HepG2 (cell line): ENCODE data around the gene MED13L. TPM values are rescaled to one million over a fixed set of nuclear protein-coding genes. Genes with fewer than 3 reads are reported as not detected.

Experiments
- ATAC-seq: fragments of 200-7000 bp; cut with Tn5 transposase; 3 replicates; pipeline ENCODE4 v1.9.1; 2020; ENCODE audit warnings: mild to moderate bottlenecking, moderate library complexity
- BruUV-seq: library from RNA; stranded (reverse); fragments of 400-500 nt; replicated peaks from 2 replicates; lab custom pipeline; 2021; lab: Mats Ljungman, UMichigan
- CTCF ChIA-PET: fragments of 300-600 bp; formaldehyde crosslinking; extraction: SDS; loops from one replicate; lab custom pipeline; 2021; ENCODE audit warnings: low total read pairs, inconsistent platforms, low intra/inter-chr PET ratio; lab: Yijun Ruan, JAX
- POLR2A ChIA-PET: fragments of 350-600 bp; sonication (Branson Sonifier 250); formaldehyde crosslinking; loops from one replicate; lab custom pipeline; 2020; ENCODE audit warnings: antibody characterized with exemption, inconsistent platforms; lab: Yijun Ruan, JAX
- DNase-seq: peaks from one replicate; pipeline ENCODE4 v3.0.0-alpha.2; 2015; ENCODE audit warnings: low spot score
- FAIRE-seq: peaks from 3 replicates; lab custom pipeline; 2011; peaks lifted over from hg19 to GRCh38; lab: Jason Lieb, UNC
- H2AFZ ChIP-seq: one replicate; pipeline ENCODE4 v1.6.1; 2011; ENCODE audit warnings: low read length, inconsistent platforms
- H3K27ac ChIP-seq: fragments of 300-600 bp; 3 replicates; pipeline ENCODE4 v1.8.0; 2011; ENCODE audit warnings: mixed run types, mild to moderate bottlenecking, mixed read lengths, low read length, inconsistent platforms; ENCODE audit not compliant: insufficient read depth; ENCODE audit errors: extremely low read length
- H3K27me3 ChIP-seq, 2 experiments: fragments of 200-600 bp in 1 of 2; 2 replicates in 1 of 2; 3 replicates in 1 of 2; pipeline versions ENCODE4 v1.6.0 to v1.8.0; 2011; ENCODE audit warnings: low read length in 2 of 2, mild to moderate bottlenecking in 2 of 2, moderate library complexity in 2 of 2, inconsistent platforms in 1 of 2; ENCODE audit not compliant: insufficient read depth in 2 of 2, control insufficient read depth in 1 of 2
- H3K36me3 ChIP-seq, 2 experiments: fragments of 200-600 bp in 1 of 2; replicated peaks in 1 of 2; 2 replicates in 1 of 2; 3 replicates in 1 of 2; pipeline versions ENCODE4 v1.5.1 to v1.8.0; 2011; ENCODE audit warnings: low read length in 2 of 2, inconsistent platforms in 1 of 2; ENCODE audit not compliant: insufficient read depth in 2 of 2, control insufficient read depth in 1 of 2
- H3K4me1 ChIP-seq: 2 replicates; pipeline ENCODE4 v1.5.1; 2012; ENCODE audit warnings: low read length, inconsistent platforms; ENCODE audit not compliant: insufficient read depth
- H3K4me2 ChIP-seq: 2 replicates; pipeline ENCODE4 v1.6.0; 2011; ENCODE audit warnings: low read depth, low read length, inconsistent platforms
- H3K4me3 ChIP-seq, 3 experiments: fragments of 200-600 bp in 1 of 3; sonication (generic), shearing (Covaris generic) in 1 of 3; replicated peaks in 1 of 3; 2 replicates each; pipeline ENCODE4 v1.5.1; 2011 to 2016; ENCODE audit warnings: low read length in 3 of 3, inconsistent platforms in 2 of 3, low read depth in 2 of 3, mild to moderate bottlenecking in 2 of 3, control low read depth in 1 of 3, mixed read lengths in 1 of 3; ENCODE audit not compliant: insufficient read depth in 1 of 3
- H3K79me2 ChIP-seq: one replicate; pipeline ENCODE4 v1.6.1; 2011; ENCODE audit warnings: low read length, inconsistent platforms; ENCODE audit not compliant: insufficient read depth
- H3K9ac ChIP-seq: 2 replicates; pipeline ENCODE4 v1.6.0; 2011; ENCODE audit warnings: mild to moderate bottlenecking, low read depth, low read length, inconsistent platforms; ENCODE audit not compliant: insufficient read depth
- H3K9me3 ChIP-seq: 2 replicates; pipeline ENCODE4 v1.5.1; 2012; ENCODE audit warnings: mild to moderate bottlenecking, low read length
- H4K20me1 ChIP-seq: 2 replicates; pipeline ENCODE4 v1.6.0; 2011; ENCODE audit warnings: inconsistent platforms, mild to moderate bottlenecking, low read length, moderate library complexity; ENCODE audit not compliant: insufficient read depth
- MED8 ChIP-seq: sonication (generic); formaldehyde crosslinking; IDR thresholded peaks from 2 replicates; pipeline ENCODE4 v1.8.1; 2023; ENCODE audit warnings: mild to moderate bottlenecking, missing genetic modification reagents; ENCODE audit not compliant: insufficient replicate concordance
- MEIS1 ChIP-seq: sonication (generic); formaldehyde crosslinking; IDR thresholded peaks from 2 replicates; pipeline ENCODE4 v1.9.0; 2021; ENCODE audit warnings: mild to moderate bottlenecking, missing genetic modification reagents, moderate library complexity, borderline replicate concordance
- U2AF1 ChIP-seq: fragments of 200-400 bp; formaldehyde crosslinking; optimal IDR thresholded peaks from 2 replicates; pipeline ENCODE3; 2017; ENCODE audit warnings: mild to moderate bottlenecking, low read depth, low read length
- ZBTB1 ChIP-seq: sonication (generic); formaldehyde crosslinking; IDR thresholded peaks from 2 replicates; pipeline ENCODE4 v1.4.0; 2020; ENCODE audit warnings: missing genetic modification reagents, borderline replicate concordance
- ZIK1 ChIP-seq: sonication (generic); formaldehyde crosslinking; IDR thresholded peaks from 2 replicates; pipeline ENCODE4 v1.5.0; 2020; ENCODE audit warnings: mild to moderate bottlenecking, low read depth, missing genetic modification reagents, borderline replicate concordance
- WGBS: methylation state at CpG from one replicate; pipeline ENCODE4 v1.1.6; 2017; ENCODE audit warnings: low lambda C conversion rate; 5-methylcytosine and 5-hydroxymethylcytosine counted together
- in situ Hi-C: cut with HindIII; loops from 2 replicates; pipeline ENCODE4 v1.10.0; 2017; ENCODE audit warnings: low pct_unique_long_range_greater_than_20kb; ENCODE audit not compliant: extremely low pct_ligation_motif_present
- intact Hi-C: fragments of 100-400 bp; cut with micrococcal nuclease; formaldehyde crosslinking; loops from one replicate; pipeline ENCODE4 v1.10.0; 2022; ENCODE audit not compliant: unreplicated experiment
- polyA plus RNA-seq, 8 experiments: library from polyadenylated mRNA; depleted of rRNA in 3 of 8; stranded (reverse) in 7 of 8; unstranded in 1 of 8; fragments of >200 nt; fragmentation: Illumina TruSeq in 4 of 8; extraction: Trizol in 4 of 8; gene quantifications; 2 replicates each; pipeline versions ENCODE4 v1.2.1 to v1.2.3, GENCODE V29; 2011 to 2016; ENCODE audit warnings: low read depth in 4 of 8, missing spikeins in 1 of 8, mixed read lengths in 1 of 8; ENCODE audit not compliant: insufficient read depth in 1 of 8
- total RNA-seq, 5 experiments: library from RNA; depleted of rRNA; stranded (reverse); fragments of >200 nt; fragmentation: Illumina TruSeq; extraction: Trizol; gene quantifications; 2 replicates each; pipeline ENCODE4 v1.2.3, GENCODE V29; 2016; ENCODE audit warnings: low read depth in 1 of 5
- TF ChIP-seq, protein P1 (sequence below): sonication (generic); formaldehyde crosslinking; IDR thresholded peaks from 2 replicates; pipeline ENCODE4 v1.5.1; 2020; ENCODE audit warnings: mild to moderate bottlenecking, missing genetic modification reagents, moderate library complexity

Gene MED13L
- total and polyA plus RNA-seq, 2 of the 13 experiments (the other 11 are each of a cell fraction or from before 2014, with no cell fraction given) = 24.8 to 38.9 TPM

DNA sequence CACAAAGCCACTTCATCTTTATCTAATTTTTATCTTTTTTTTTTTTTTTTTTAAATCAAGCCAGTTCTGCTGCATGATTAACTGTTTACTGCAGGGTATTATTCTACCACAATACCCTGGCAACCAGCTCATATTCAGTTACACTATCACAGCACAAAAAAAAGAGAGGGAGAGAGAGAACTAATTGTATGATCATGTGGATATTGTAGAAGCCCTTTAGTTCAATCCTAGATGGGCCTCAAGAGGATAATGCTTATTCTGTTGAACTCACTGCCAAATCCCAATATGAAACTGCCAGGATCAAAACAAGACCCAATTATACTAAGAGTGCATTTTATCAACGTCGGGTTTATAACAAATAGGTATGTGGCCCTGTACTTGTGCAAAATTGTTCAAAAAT, 51.5 kb downstream of the MED13L start:
- TF ChIP-seq, protein P1, sequence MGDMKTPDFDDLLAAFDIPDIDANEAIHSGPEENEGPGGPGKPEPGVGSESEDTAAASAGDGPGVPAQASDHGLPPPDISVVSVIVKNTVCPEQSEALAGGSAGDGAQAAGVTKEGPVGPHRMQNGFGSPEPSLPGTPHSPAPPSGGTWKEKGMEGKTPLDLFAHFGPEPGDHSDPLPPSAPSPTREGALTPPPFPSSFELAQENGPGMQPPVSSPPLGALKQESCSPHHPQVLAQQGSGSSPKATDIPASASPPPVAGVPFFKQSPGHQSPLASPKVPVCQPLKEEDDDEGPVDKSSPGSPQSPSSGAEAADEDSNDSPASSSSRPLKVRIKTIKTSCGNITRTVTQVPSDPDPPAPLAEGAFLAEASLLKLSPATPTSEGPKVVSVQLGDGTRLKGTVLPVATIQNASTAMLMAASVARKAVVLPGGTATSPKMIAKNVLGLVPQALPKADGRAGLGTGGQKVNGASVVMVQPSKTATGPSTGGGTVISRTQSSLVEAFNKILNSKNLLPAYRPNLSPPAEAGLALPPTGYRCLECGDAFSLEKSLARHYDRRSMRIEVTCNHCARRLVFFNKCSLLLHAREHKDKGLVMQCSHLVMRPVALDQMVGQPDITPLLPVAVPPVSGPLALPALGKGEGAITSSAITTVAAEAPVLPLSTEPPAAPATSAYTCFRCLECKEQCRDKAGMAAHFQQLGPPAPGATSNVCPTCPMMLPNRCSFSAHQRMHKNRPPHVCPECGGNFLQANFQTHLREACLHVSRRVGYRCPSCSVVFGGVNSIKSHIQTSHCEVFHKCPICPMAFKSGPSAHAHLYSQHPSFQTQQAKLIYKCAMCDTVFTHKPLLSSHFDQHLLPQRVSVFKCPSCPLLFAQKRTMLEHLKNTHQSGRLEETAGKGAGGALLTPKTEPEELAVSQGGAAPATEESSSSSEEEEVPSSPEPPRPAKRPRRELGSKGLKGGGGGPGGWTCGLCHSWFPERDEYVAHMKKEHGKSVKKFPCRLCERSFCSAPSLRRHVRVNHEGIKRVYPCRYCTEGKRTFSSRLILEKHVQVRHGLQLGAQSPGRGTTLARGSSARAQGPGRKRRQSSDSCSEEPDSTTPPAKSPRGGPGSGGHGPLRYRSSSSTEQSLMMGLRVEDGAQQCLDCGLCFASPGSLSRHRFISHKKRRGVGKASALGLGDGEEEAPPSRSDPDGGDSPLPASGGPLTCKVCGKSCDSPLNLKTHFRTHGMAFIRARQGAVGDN (CRISPR knock-in tag) = no peak
- TF ChIP-seq ZIK1 (CRISPR knock-in tag) = no peak
- no peak for TF ChIP-seq U2AF1
- TF ChIP-seq MED8 = no peak
- TF ChIP-seq MEIS1 (CRISPR knock-in tag) = no peak
- TF ChIP-seq ZBTB1 = no peak
- intact Hi-C loops = no loop called here
- Histone ChIP-seq H3K4me2 (no peak overlapping the region), H3K27me3 (no peaks in the 10 kb centered on the region), H3K36me3 (peaks cover 2% of the 10 kb centered on the region in 2 experiments; a peak in 1 of 5 replicates), H3K79me2 (peaks cover 6% of the 10 kb centered on the region), H3K4me1 (no peaks in the 10 kb centered on the region), H3K4me3 (no peak overlapping the region), H3K9ac (no peak overlapping the region), H2AFZ (no peak overlapping the region), H3K27ac (no peak overlapping the region), H3K9me3 (no peaks in the 10 kb centered on the region), H4K20me1 (no peaks in the 10 kb centered on the region)
- FAIRE-seq (no peak), ATAC-seq (no peak), DNase-seq (no peak)
- no TSS peak for BruUV-seq
- ChIA-PET POLR2A (no interaction called here), CTCF (no interaction called here)
- 100% methylated on average over 2 of the region's 2 CpGs for WGBS
- in situ Hi-C loops = no loop called here
